Measurements from ENCODE around the gene PGAM5. TPM values are rescaled to one million over a fixed set of nuclear protein-coding genes. Genes with fewer than 3 reads are reported as not detected.

Gene PGAM5
- polyA plus RNA-seq, 3 donors = 7.0 to 10.3 (median 9.6) TPM

- Histone ChIP-seq H3K36me3 (replicated peaks in 1 of 2; ENCODE audit: control insufficient read depth in 1 of 2, insufficient read depth in 2 of 2, low read length in 2 of 2) (peaks cover 0 to 6% of the 10 kb centered on the region in 2 donors), H3K9me3 (replicated peaks in 1 of 2; ENCODE audit: control insufficient read depth in 1 of 2, insufficient read depth in 1 of 2, low read length in 2 of 2) (no peaks in the 10 kb centered on the region), H3K4me1 (ENCODE audit: control insufficient read depth in 1 of 2, insufficient read depth in 2 of 2, low read length in 2 of 2) (peaks cover 0 to under 1% of the 10 kb centered on the region in 2 donors), H3K27me3 (ENCODE audit: control insufficient read depth in 2 of 2, insufficient read depth in 2 of 2, low read length in 2 of 2) (no peaks in the 10 kb centered on the region), H3K4me3 (replicated peaks in 1 of 3; ENCODE audit: low read depth in 2 of 3, low read length in 3 of 3) (no peak overlapping the region), H2AFZ (ENCODE audit: insufficient read depth, low read depth, low read length, poor library complexity, severe bottlenecking) (no peak overlapping the region), H3K27ac (ENCODE audit: low read depth in 1 of 2, low read length in 2 of 2) (no peak overlapping the region), H4K20me1 (ENCODE audit: insufficient read depth, low read length) (no peaks in the 10 kb centered on the region), H3K9ac (ENCODE audit: insufficient read depth, low read length, poor library complexity, severe bottlenecking) (no peak overlapping the region), H3K79me2 (ENCODE audit: insufficient read depth, low read length) (no peaks in the 10 kb centered on the region), H3K4me2 (replicated peaks; ENCODE audit: extremely low read depth, low read length, poor library complexity, severe bottlenecking) (no peak overlapping the region)
- no peak overlapping the region for H3K4me3 Mint-ChIP-seq
- no peak for DNase-seq
- peaks cover under 1% of the 10 kb centered on the region for H3K4me1 Mint-ChIP-seq
- H3K36me3 Mint-ChIP-seq = peaks cover 17 to 31% of the 10 kb centered on the region in 2 donors
- peaks cover 0 to 2% (median 0%) of the 10 kb centered on the region in 7 donors for H3K9me3 Mint-ChIP-seq
- TF ChIP-seq CTCF (IDR thresholded peaks at IDR 0.05) = no peak
- 98% methylated on average over 8 of the region's 9 CpGs for WGBS (ENCODE audit: insufficient coverage)
- peak overlapping the region in 2 of 7 donors; percentile 22 to 46 for H3K27ac Mint-ChIP-seq
- no peaks in the 10 kb centered on the region for H3K27me3 Mint-ChIP-seq (ENCODE audit: low read depth in 3 of 3)
- intact Hi-C loops (cut with micrococcal nuclease) = no loop called here
Observed at GRCh38 chr12:132703641-132704040, 7.0 kb upstream of the PGAM5 start.

GRCh38 chr12:132707241-132707640 is 3.4 kb upstream of the PGAM5 start:
- intact Hi-C loops (cut with micrococcal nuclease) = no loop called here
- H3K36me3 Mint-ChIP-seq = peaks cover 13 to 16% of the 10 kb centered on the region in 2 donors
- H3K4me2 ChIP-seq (replicated peaks; ENCODE audit: extremely low read depth, low read length, poor library complexity, severe bottlenecking) = no peak overlapping the region
- H3K4me1 Mint-ChIP-seq = peaks cover 13% of the 10 kb centered on the region
- H3K27me3 Mint-ChIP-seq (ENCODE audit: low read depth in 3 of 3) = peaks cover 0 to 2% (median 2%) of the 10 kb centered on the region in 3 donors
- no peak overlapping the region for H3K4me3 ChIP-seq (replicated peaks in 1 of 3; ENCODE audit: low read depth in 2 of 3, low read length in 3 of 3)
- H4K20me1 ChIP-seq (ENCODE audit: insufficient read depth, low read length) = no peaks in the 10 kb centered on the region
- H3K27ac ChIP-seq (ENCODE audit: low read depth in 1 of 2, low read length in 2 of 2) = no peak overlapping the region
- no peak overlapping the region for H3K4me3 Mint-ChIP-seq
- H3K36me3 ChIP-seq (replicated peaks in 1 of 2; ENCODE audit: control insufficient read depth in 1 of 2, insufficient read depth in 2 of 2, low read length in 2 of 2) = no peaks in the 10 kb centered on the region
- TF ChIP-seq CTCF (IDR thresholded peaks at IDR 0.05) = no peak
- H3K27me3 ChIP-seq (ENCODE audit: control insufficient read depth in 2 of 2, insufficient read depth in 2 of 2, low read length in 2 of 2) = no peaks in the 10 kb centered on the region
- H3K27ac Mint-ChIP-seq = no peak overlapping the region
- H3K4me1 ChIP-seq (ENCODE audit: control insufficient read depth in 1 of 2, insufficient read depth in 2 of 2, low read length in 2 of 2) = peaks cover 16 to 20% of the 10 kb centered on the region in 2 donors
- H3K9me3 Mint-ChIP-seq = peaks cover 0 to 2% (median 0%) of the 10 kb centered on the region in 7 donors
- 100% methylated on average over 3 of the region's 6 CpGs for WGBS (ENCODE audit: insufficient coverage)
- H2AFZ ChIP-seq (ENCODE audit: insufficient read depth, low read depth, low read length, poor library complexity, severe bottlenecking) = no peak overlapping the region
- peaks cover 18% of the 10 kb centered on the region for H3K79me2 ChIP-seq (ENCODE audit: insufficient read depth, low read length)
- no peaks in the 10 kb centered on the region for H3K9me3 ChIP-seq (replicated peaks in 1 of 2; ENCODE audit: control insufficient read depth in 1 of 2, insufficient read depth in 1 of 2, low read length in 2 of 2)
- H3K9ac ChIP-seq (ENCODE audit: insufficient read depth, low read length, poor library complexity, severe bottlenecking) = no peak overlapping the region
- DNase-seq = peak in 1 of 3 donors; percentile 1

Data from CD14-positive monocyte (primary cell).